ENCODE results near the gene CMTM3. TPM values are rescaled to one million over a fixed set of nuclear protein-coding genes. Genes with fewer than 3 reads are reported as not detected.

The CMTM3 gene
- total and polyA plus RNA-seq, 2 of the 4 experiments (the other 2 are of a cell fraction), result 4.5 to 35.5 TPM

DNA sequence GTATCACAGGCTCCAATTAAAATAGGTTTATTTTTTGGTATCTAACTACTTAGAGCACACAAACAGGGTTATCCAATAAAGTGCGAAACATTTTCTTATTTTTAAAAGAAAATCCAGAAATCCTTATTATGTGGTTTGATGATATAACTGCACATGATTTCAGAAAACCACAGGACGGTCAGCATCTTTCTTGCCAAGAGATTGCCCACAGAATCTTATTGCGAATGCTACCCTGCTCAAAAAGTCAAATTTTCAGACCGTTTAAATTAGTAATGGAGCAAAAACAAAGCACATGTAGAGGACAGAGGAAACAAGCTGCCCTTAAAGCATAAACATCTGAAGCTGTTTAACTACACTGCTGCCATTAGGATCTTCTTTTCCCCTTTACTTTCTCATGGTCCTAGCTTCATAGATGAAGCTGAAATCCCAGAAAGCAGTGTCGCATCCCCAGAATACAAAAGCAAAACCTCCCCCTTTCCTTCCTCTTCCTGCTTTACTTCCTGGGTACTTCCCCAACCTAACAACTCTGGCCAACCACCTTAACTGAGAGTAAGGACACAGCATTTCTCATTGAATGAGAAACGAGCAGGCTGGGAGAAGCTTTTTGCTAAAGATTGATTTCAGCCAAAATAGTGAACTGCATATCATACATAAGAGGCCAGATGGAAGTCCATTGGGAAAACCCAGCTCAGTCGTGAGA lies 48.3 kb downstream of the CMTM3 start:
- Histone ChIP-seq H2BK5ac (ENCODE audit: low read depth, low read length, poor library complexity, severe bottlenecking) (no peak overlapping the region), H3K23ac (ENCODE audit: low read depth, low read length) (no peak overlapping the region), H3K4me1 (ENCODE audit: control insufficient read depth, insufficient read depth, low read length) (peaks cover 3% of the 10 kb centered on the region; the same call in 1 of the 2 replicates), H3K9ac (ENCODE audit: low read depth, low read length) (no peak overlapping the region), H3K56ac (ENCODE audit: extremely low read depth, insufficient read depth, low read length) (no peak overlapping the region), H2BK120ac (ENCODE audit: low read depth, low read length) (no peak overlapping the region), H3K14ac (replicated peaks; ENCODE audit: low read depth, low read length) (no peak overlapping the region), H2BK20ac (ENCODE audit: low read depth, low read length) (no peak overlapping the region), H2AK9ac (replicated peaks; ENCODE audit: low read depth, low read length, poor library complexity) (no peak overlapping the region), H3K4ac (ENCODE audit: low read depth, low read length) (no peak overlapping the region), H3K27me3 (ENCODE audit: control insufficient read depth, insufficient read depth, low read length) (no peaks in the 10 kb centered on the region), H3K79me1 (ENCODE audit: low read depth in 1 of 2, low read length in 2 of 2) (peaks cover 13 to 19% of the 10 kb centered on the region in 2 experiments; a peak in 3 of 4 replicates), H3K27ac (ENCODE audit: insufficient read depth, low read length) (no peak overlapping the region), H2AFZ (replicated peaks; ENCODE audit: low read length, poor library complexity) (no peak overlapping the region), H2AK5ac (ENCODE audit: low read depth, low read length) (no peak overlapping the region), H3K18ac (ENCODE audit: low read depth, low read length) (no peak overlapping the region), H2BK15ac (ENCODE audit: low read depth, low read length) (no peak overlapping the region), H4K91ac (ENCODE audit: insufficient read depth, low read depth, low read length) (no peak overlapping the region), H4K20me1 (ENCODE audit: insufficient read depth, low read length) (no peaks in the 10 kb centered on the region), H4K8ac (ENCODE audit: low read depth in 2 of 2, low read length in 2 of 2) (no peak overlapping the region), H3K36me3 (ENCODE audit: control insufficient read depth, insufficient read depth, low read length) (no peaks in the 10 kb centered on the region), H3K4me2 (ENCODE audit: low read depth, low read length) (no peak overlapping the region), H3K4me3 (ENCODE audit: insufficient read depth, low read depth, low read length) (no peak overlapping the region), H4K5ac (ENCODE audit: low read depth, low read length) (no peak overlapping the region), H3K9me1 (ENCODE audit: insufficient read depth, low read length) (peaks cover 11% of the 10 kb centered on the region; the same call in 1 of the 2 replicates), H3K9me3 (ENCODE audit: control insufficient read depth, insufficient read depth, low read length) (no peaks in the 10 kb centered on the region)
- no peak for TF ChIP-seq BHLHE40 (IDR thresholded peaks at IDR 0.05; ENCODE audit: low read depth, low read length)
- TF ChIP-seq RAD21 (IDR thresholded peaks at IDR 0.05; ENCODE audit: low read length), result no peak
- TF ChIP-seq, protein P1, sequence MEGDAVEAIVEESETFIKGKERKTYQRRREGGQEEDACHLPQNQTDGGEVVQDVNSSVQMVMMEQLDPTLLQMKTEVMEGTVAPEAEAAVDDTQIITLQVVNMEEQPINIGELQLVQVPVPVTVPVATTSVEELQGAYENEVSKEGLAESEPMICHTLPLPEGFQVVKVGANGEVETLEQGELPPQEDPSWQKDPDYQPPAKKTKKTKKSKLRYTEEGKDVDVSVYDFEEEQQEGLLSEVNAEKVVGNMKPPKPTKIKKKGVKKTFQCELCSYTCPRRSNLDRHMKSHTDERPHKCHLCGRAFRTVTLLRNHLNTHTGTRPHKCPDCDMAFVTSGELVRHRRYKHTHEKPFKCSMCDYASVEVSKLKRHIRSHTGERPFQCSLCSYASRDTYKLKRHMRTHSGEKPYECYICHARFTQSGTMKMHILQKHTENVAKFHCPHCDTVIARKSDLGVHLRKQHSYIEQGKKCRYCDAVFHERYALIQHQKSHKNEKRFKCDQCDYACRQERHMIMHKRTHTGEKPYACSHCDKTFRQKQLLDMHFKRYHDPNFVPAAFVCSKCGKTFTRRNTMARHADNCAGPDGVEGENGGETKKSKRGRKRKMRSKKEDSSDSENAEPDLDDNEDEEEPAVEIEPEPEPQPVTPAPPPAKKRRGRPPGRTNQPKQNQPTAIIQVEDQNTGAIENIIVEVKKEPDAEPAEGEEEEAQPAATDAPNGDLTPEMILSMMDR (conservative IDR thresholded peaks at IDR 0.05; ENCODE audit: low read depth, low read length), result no peak
- no peak for TF ChIP-seq CHD1 (IDR thresholded peaks at IDR 0.05; ENCODE audit: low read depth, low read length)
- no peak for TF ChIP-seq ELK1 (IDR thresholded peaks at IDR 0.05; ENCODE audit: borderline replicate concordance, low read depth, low read length)
- no peak for TF ChIP-seq CEBPB (IDR thresholded peaks at IDR 0.05; ENCODE audit: low read depth, low read length)
- no peak for TF ChIP-seq SMC3 (IDR thresholded peaks at IDR 0.05; ENCODE audit: low read depth, low read length)
- no peak for TF ChIP-seq MAFK (IDR thresholded peaks at IDR 0.05; ENCODE audit: low read depth, low read length)
- no peak for TF ChIP-seq MAZ (IDR thresholded peaks at IDR 0.05; ENCODE audit: borderline replicate concordance, low read depth, low read length)
- TF ChIP-seq POLR2A (IDR thresholded peaks at IDR 0.05; ENCODE audit: low read depth, low read length), result no peak
- dilution Hi-C loops (cut with HindIII; ENCODE audit: low sequenced_read_pairs, unreplicated experiment) (no loop called here), in situ Hi-C loops (cut with MboI; ENCODE audit: low sequenced_read_pairs) (no loop called here), intact Hi-C loops (cut with micrococcal nuclease) (no loop called here)
- BruUV-seq (replicated peaks), result no TSS peak
- no peak for DNase-seq
- ChIA-PET CTCF (no interaction called here), POLR2A (ENCODE audit: unreplicated experiment) (no interaction called here)
- ATAC-seq (ENCODE audit: low read depth), result no peak
- 100% methylated on average over 1 of the region's 7 CpGs; no CpG with 5 or more reads in 1 of the 2 experiments for WGBS, 2 experiments (ENCODE audit: extremely low coverage in 2 of 2, insufficient read length in 1 of 2)
